Left lung (tissue), 10 donors: ENCODE results near the gene CDC25B. TPM values are rescaled to one million over a fixed set of nuclear protein-coding genes. Genes with fewer than 3 reads are reported as not detected.
A peak's percentile ranks its signal among the peaks of the same experiment; 100 is the strongest.

Experiments
- ATAC-seq: fragments of 200-7000 bp; cut with Tn5 transposase; one replicate; pipeline ENCODE4 v1.9.1; 2020; ENCODE audit warnings: moderate library complexity
- DNase-seq, 4 donors: peaks; one replicate each; pipeline ENCODE4 v3.0.0-alpha.2; 2013 to 2020
- H3K27ac ChIP-seq, 2 donors: fragments of 200-600 bp; sonication (generic) in 1 of 2; one replicate each; pipeline versions ENCODE4 v1.5.0 to v1.8.0; 2020 to 2021
- H3K27me3 ChIP-seq, 2 donors: fragments of 200-600 bp; sonication (generic) in 1 of 2; one replicate each; pipeline versions ENCODE4 v1.5.0 to v1.8.0; 2020 to 2021
- H3K36me3 ChIP-seq, 2 donors: fragments of 200-600 bp; sonication (generic) in 1 of 2; one replicate each; pipeline versions ENCODE4 v1.5.0 to v1.8.0; 2020 to 2021
- H3K4me1 ChIP-seq, 2 donors: fragments of 200-600 bp; one replicate each; pipeline ENCODE4 v1.8.0; 2021
- H3K4me3 ChIP-seq, 2 donors: fragments of 200-600 bp; sonication (generic) in 1 of 2; one replicate each; pipeline versions ENCODE4 v1.5.0 to v1.8.0; 2020 to 2021; ENCODE audit warnings: mild to moderate bottlenecking in 1 of 2
- H3K9me3 ChIP-seq, 2 donors: fragments of 200-600 bp; sonication (generic) in 1 of 2; one replicate each; pipeline versions ENCODE4 v1.5.0 to v1.8.0; 2020 to 2021
- CTCF ChIP-seq, 2 donors: fragments of 200-600 bp; sonication (generic) in 1 of 2; IDR thresholded peaks; one replicate each; pipeline versions ENCODE4 v1.5.0 to v1.8.0; 2021; ENCODE audit warnings: antibody characterized with exemption in 2 of 2
- intact Hi-C, 2 donors: fragments of 100-400 bp; cut with DNase I; formaldehyde crosslinking; loops; one replicate each; pipeline versions ENCODE4 v1.11.2 to v1.14.2; 2022
- polyA plus RNA-seq, 6 donors: library from polyadenylated mRNA; unstranded; fragments of 120-200 nt; gene quantifications; one replicate each; pipeline ENCODE4 v1.2.1, GENCODE V29; 2013; ENCODE audit not compliant: insufficient read length in 6 of 6
- total RNA-seq, 2 donors: library from RNA; stranded (reverse); fragmentation: NEBNext Ultra II Directional; extraction: Animal tissue kit (Norgen Biotek cat#: 25700); gene quantifications; one replicate each; pipeline ENCODE4 v1.2.1, GENCODE V29; 2021
- donor health status: DM: no; HTN: yes; CAD: no.
- donor health status: DM: no; HTN: no; CAD: no.

Gene CDC25B
- total and polyA plus RNA-seq, 8 donors = 50.8 to 121 (median 60.4) TPM

- no peaks in the 10 kb centered on the region for H3K27me3 ChIP-seq
- TF ChIP-seq CTCF (IDR thresholded peaks at IDR 0.05) = no peak
- DNase-seq (no peak), ATAC-seq (no peak)
- peaks cover 10 to 37% of the 10 kb centered on the region in 2 donors for H3K4me1 ChIP-seq
- H3K4me3 ChIP-seq = peak overlapping the region; percentile 99
- no peaks in the 10 kb centered on the region for H3K9me3 ChIP-seq
- H3K36me3 ChIP-seq = no peaks in the 10 kb centered on the region
- peak overlapping the region; percentile 87 to 93 for H3K27ac ChIP-seq
- intact Hi-C loops = no loop called here
These were observed 50.2 kb downstream of the CDC25B start for GRCh38 chr20:3846378-3846739.

GRCh38 chr20:3846740-3847428 is 50.8 kb downstream of the CDC25B start, which contains the start of gene MAVS:
MAVS (plus strand) TSS chr20:3846834; CDS start chr20:3854625, 7,791 bp downstream.
- peak; percentile 99 for ATAC-seq
- peaks cover 10 to 37% of the 10 kb centered on the region in 2 donors for H3K4me1 ChIP-seq

GRCh38 chr20:3847429-3847940 is 51.4 kb downstream of the CDC25B start:
- Histone ChIP-seq H3K36me3 (no peaks in the 10 kb centered on the region), H3K4me1 (peaks cover 10 to 37% of the 10 kb centered on the region in 2 donors), H3K4me3 (peak overlapping the region; percentile 99), H3K27me3 (no peaks in the 10 kb centered on the region), H3K27ac (peak overlapping the region; percentile 87 to 93), H3K9me3 (no peaks in the 10 kb centered on the region)
- ATAC-seq (no peak), DNase-seq (peak in 2 of 4 donors; percentile 9 to 50)
- no peak for TF ChIP-seq CTCF (IDR thresholded peaks at IDR 0.05)
- intact Hi-C loops = no loop called here

More at GRCh38 chr20:3846740-3847428, 50.8 kb downstream of the CDC25B start, which contains the start of gene MAVS:
- no peak for TF ChIP-seq CTCF (IDR thresholded peaks at IDR 0.05)
- Histone ChIP-seq H3K9me3 (no peaks in the 10 kb centered on the region), H3K27me3 (no peaks in the 10 kb centered on the region), H3K36me3 (no peaks in the 10 kb centered on the region), H3K4me3 (peak within 1 kb of the TSS; percentile 99), H3K27ac (peak within 1 kb of the TSS; percentile 87 to 93)
- intact Hi-C loops = no loop called here
- DNase-seq = peak; percentile 85 to 97 (median 90)

GRCh38 chr20:3848565-3848964 is 52.5 kb downstream of the CDC25B start:
- peaks cover 10 to 37% of the 10 kb centered on the region in 2 donors for H3K4me1 ChIP-seq
- intact Hi-C loops = no loop called here
- DNase-seq (no peak), ATAC-seq (no peak)
- no peaks in the 10 kb centered on the region for H3K36me3 ChIP-seq
- no peaks in the 10 kb centered on the region for H3K9me3 ChIP-seq
- H3K4me3 ChIP-seq = no peak overlapping the region
- H3K27me3 ChIP-seq = no peaks in the 10 kb centered on the region
- TF ChIP-seq CTCF (IDR thresholded peaks at IDR 0.05) = no peak
- H3K27ac ChIP-seq = no peak overlapping the region

GRCh38 chr20:3854462-3854871 is 58.4 kb downstream of the CDC25B start:
- no peaks in the 10 kb centered on the region for H3K27me3 ChIP-seq
- peak in 1 of 4 donors; percentile 19 for DNase-seq
- H3K9me3 ChIP-seq = no peaks in the 10 kb centered on the region
- peaks cover 0 to 18% of the 10 kb centered on the region in 2 donors for H3K4me1 ChIP-seq
- peaks cover 0 to 51% of the 10 kb centered on the region in 2 donors for H3K36me3 ChIP-seq
- peak overlapping the region in 1 of 2 donors; percentile 28 for H3K27ac ChIP-seq
- ATAC-seq = peak; percentile 49
- TF ChIP-seq CTCF (IDR thresholded peaks at IDR 0.05) = no peak
- intact Hi-C loops = no loop called here
- H3K4me3 ChIP-seq = no peak overlapping the region
